Adrenal gland (tissue), 12 donors: ENCODE results near the gene TMEM234. TPM values are rescaled to one million over a fixed set of nuclear protein-coding genes. Genes with fewer than 3 reads are reported as not detected.

ENCODE experiments used
- DNase-seq, 7 donors: peaks; one replicate each; pipeline ENCODE4 v3.0.0-alpha.2; 2019 to 2020
- H3K27ac ChIP-seq, 5 donors: fragments of 200-600 bp; sonication (generic) in 4 of 5; 1 replicate in 3 of 5; 2 replicates in 2 of 5; pipeline versions ENCODE4 v1.5.1 to v1.8.0; 2016 to 2020; ENCODE audit warnings: mild to moderate bottlenecking in 1 of 5
- H3K27me3 ChIP-seq: fragments of 200-600 bp; 2 replicates; pipeline ENCODE4 v1.8.0; 2021
- H3K36me3 ChIP-seq, 2 donors: fragments of 200-600 bp; replicated peaks in 1 of 2; 1 replicate in 1 of 2; 2 replicates in 1 of 2; pipeline versions ENCODE4 v1.5.1 to v1.8.0; 2018 to 2022
- H3K4me1 ChIP-seq, 2 donors: fragments of 200-600 bp; replicated peaks in 1 of 2; 1 replicate in 1 of 2; 2 replicates in 1 of 2; pipeline versions ENCODE4 v1.5.1 to v1.8.0; 2018 to 2021
- H3K4me3 ChIP-seq, 4 donors: fragments of 200-600 bp; sonication (generic) in 3 of 4; one replicate each; pipeline ENCODE4 v1.5.1; 2016 to 2018
- H3K9me3 ChIP-seq, 3 donors: fragments of 200-600 bp; sonication (generic) in 1 of 3; replicated peaks in 1 of 3; 1 replicate in 2 of 3; 2 replicates in 1 of 3; pipeline versions ENCODE4 v1.5.1 to v1.8.0; 2016 to 2021
- POLR2A ChIP-seq, 2 donors: fragments of 450-650 bp; IDR thresholded peaks; one replicate each; pipeline ENCODE4 v1.6.1; 2017; ENCODE audit warnings: antibody characterized with exemption in 2 of 2, mild to moderate bottlenecking in 2 of 2, moderate library complexity in 1 of 2
- WGBS, 4 donors: extraction: QIAGEN DNeasy Blood & Tissue Kit in 2 of 4; methylation state at CpG; one replicate each; pipeline versions ENCODE4 v1.1.5 to v1.1.7; 2013 to 2017; 5-methylcytosine and 5-hydroxymethylcytosine counted together
- intact Hi-C, 2 donors: fragments of 100-400 bp; cut with DNase I; formaldehyde crosslinking; loops; one replicate each; pipeline versions ENCODE4 v1.14.1 to v1.15.0; 2022 to 2023
- polyA plus RNA-seq, 3 donors: library from polyadenylated mRNA; stranded (reverse); fragments of 200-250 nt in 2 of 3; fragments of 350-450 nt in 1 of 3; fragmentation: Illumina TruSeq in 1 of 3; extraction: RNeasy Lipid Tissue Mini Kit (QIAGEN cat#74804) in 1 of 3; gene quantifications; one replicate each; pipeline ENCODE4 v1.2.3, GENCODE V29; 2013 to 2014
- total RNA-seq, 9 donors: library from RNA; depleted of rRNA in 4 of 9; stranded (reverse); fragments of >200 nt in 4 of 9; fragments of 120-200 nt in 1 of 9; fragmentation: NEBNext Ultra II Directional in 1 of 9; extraction: Animal tissue kit (Norgen Biotek cat#: 25700) in 1 of 9; gene quantifications; one replicate each; pipeline versions ENCODE4 v1.1.0 to v1.2.4, GENCODE V29; 2013 to 2023
- TF ChIP-seq, protein P1 (sequence below), 6 experiments: fragments of 450-650 bp in 4 of 6; fragments of 200-600 bp in 2 of 6; sonication (generic) in 1 of 6; IDR thresholded peaks; 1 replicate in 5 of 6; 2 replicates in 1 of 6; pipeline versions ENCODE4 v1.5.1 to v1.8.0; 2016 to 2021; ENCODE audit warnings: antibody characterized with exemption in 6 of 6, mild to moderate bottlenecking in 2 of 6, moderate library complexity in 1 of 6
- donor health status: healthy with polysubstance abuse.
- donor health status: Bipolar disorder and iron deficiency.
- donor health status: DM: yes; HTN: yes; CAD: no.
- donor health status: DM: no; HTN: no; CAD: no.
- donor health status: DM: no; HTN: no; CAD: no.
- donor health status: DM: yes; HTN: yes; CAD: no.

TMEM234 gene
- total and polyA plus RNA-seq, 12 donors, result 2.1 to 57.7 (median 18.1) TPM

DNA sequence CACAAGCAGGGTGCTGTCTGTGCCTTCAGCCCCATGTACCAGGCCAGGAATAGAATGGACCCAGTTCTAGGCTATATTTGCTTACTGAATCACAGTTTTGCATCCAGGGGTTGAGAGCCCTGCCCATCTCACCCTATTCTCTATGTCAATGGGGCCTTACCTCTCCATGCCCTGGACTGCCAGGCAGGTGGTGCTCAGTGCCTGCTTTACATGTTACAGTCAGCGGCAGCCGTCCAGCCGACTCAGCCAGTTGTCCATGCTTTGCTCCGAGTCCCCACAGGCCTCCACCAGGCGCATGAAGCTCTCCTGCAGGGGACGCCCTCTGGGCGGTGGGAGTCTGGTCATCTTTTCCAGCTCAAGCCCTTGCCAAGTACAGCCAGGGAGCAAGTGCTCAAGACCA is 12.6 kb upstream of the TMEM234 start:
- Histone ChIP-seq H3K4me3 (no peak overlapping the region), H3K27me3 (no peaks in the 10 kb centered on the region), H3K27ac (peak overlapping the region; percentile 71 to 96 (median 87)), H3K4me1 (peaks cover 19 to 32% of the 10 kb centered on the region in 2 donors), H3K36me3 (peaks cover 0 to 34% of the 10 kb centered on the region in 2 donors), H3K9me3 (no peaks in the 10 kb centered on the region)
- no peak for DNase-seq
- no peak for TF ChIP-seq POLR2A (IDR thresholded peaks at IDR 0.05)
- TF ChIP-seq, protein P1, sequence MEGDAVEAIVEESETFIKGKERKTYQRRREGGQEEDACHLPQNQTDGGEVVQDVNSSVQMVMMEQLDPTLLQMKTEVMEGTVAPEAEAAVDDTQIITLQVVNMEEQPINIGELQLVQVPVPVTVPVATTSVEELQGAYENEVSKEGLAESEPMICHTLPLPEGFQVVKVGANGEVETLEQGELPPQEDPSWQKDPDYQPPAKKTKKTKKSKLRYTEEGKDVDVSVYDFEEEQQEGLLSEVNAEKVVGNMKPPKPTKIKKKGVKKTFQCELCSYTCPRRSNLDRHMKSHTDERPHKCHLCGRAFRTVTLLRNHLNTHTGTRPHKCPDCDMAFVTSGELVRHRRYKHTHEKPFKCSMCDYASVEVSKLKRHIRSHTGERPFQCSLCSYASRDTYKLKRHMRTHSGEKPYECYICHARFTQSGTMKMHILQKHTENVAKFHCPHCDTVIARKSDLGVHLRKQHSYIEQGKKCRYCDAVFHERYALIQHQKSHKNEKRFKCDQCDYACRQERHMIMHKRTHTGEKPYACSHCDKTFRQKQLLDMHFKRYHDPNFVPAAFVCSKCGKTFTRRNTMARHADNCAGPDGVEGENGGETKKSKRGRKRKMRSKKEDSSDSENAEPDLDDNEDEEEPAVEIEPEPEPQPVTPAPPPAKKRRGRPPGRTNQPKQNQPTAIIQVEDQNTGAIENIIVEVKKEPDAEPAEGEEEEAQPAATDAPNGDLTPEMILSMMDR (IDR thresholded peaks at IDR 0.05), result no peak
- intact Hi-C loops, result no loop called here
- 79 to 91% (median 91%) methylated on average over 6 to 7 of the region's 7 CpGs for WGBS, 4 donors

DNA sequence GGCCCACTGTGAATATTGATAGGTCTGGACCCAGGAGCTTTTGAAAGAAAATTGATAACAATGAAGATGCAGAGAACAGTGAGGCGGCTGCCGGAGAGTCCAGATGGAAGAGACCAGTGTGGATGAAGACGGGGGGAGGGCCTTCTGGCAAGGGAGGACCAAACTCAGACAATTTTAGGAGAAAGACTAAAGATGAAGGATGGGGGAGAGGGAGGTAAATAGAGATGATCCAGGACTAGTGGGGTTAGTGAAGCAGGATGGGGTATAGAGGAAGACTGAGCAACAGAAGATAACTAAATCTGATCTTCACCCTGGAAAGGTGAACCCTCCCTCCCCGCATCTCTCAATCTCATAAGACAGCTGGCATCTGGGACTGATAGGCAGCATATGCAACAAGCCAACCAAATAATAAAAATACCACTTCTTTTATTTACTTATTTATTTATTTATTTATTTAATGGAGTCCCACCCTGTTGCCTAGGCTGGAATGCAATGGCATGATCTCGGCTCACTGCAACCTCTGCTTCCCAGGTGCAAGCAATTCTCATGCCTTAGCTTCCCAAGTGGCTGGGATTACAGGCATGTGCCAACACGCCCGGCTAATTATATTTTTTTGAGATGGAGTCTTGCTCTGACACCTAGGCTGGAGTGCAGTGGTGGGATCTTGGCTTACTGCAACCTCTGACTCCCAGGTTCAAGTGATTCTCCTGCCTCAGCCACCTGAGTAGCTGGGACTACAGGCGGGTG is 10.6 kb upstream of the TMEM234 start:
- TF ChIP-seq POLR2A (IDR thresholded peaks at IDR 0.05), result no peak
- TF ChIP-seq, protein P1 (IDR thresholded peaks at IDR 0.05), result no peak
- 87 to 97% (median 93%) methylated on average over 8 of the region's 8 CpGs for WGBS, 4 donors
- no peak for DNase-seq
- H3K4me3 ChIP-seq, result no peak overlapping the region
- H3K36me3 ChIP-seq, result peaks cover 0 to 54% of the 10 kb centered on the region in 2 donors
- no peaks in the 10 kb centered on the region for H3K9me3 ChIP-seq
- intact Hi-C loops, result no loop called here
- H3K4me1 ChIP-seq, result peaks cover 19 to 29% of the 10 kb centered on the region in 2 donors
- no peak overlapping the region for H3K27ac ChIP-seq
- H3K27me3 ChIP-seq, result no peaks in the 10 kb centered on the region

DNA sequence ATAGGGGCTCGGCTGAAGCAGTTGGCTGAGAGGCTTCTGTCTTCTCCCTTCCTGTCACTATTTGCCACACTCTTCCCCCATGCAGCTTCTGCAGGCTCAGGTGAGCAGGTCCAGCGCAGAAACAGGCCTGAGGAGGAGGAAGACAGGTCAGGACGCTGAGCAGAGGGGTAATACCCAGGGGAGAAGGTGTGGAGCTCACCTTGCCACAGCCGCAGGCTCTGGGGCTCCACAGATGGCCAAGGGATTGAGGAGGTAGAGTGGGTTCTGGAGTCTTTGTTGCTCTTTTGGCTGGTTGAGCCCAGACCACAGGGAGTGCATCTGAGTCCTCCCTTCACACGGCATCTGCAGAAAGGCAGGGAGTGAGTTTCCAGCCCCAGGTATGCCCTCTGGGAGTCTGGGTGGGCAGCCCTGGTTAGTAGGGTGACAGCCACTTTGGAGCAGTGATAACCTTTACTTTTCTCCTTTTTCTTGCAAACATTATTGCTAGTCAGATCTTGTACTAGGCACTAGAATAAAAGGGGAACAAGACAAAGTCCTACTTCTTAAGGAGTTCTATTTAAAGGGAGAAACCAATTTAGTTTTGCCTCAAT is 9.8 kb upstream of the TMEM234 start:
- intact Hi-C loops, result no loop called here
- no peak overlapping the region for H3K27ac ChIP-seq
- 86 to 92% (median 90%) methylated on average over 5 of the region's 5 CpGs for WGBS, 4 donors
- TF ChIP-seq, protein P1 (IDR thresholded peaks at IDR 0.05), result no peak
- no peak for TF ChIP-seq POLR2A (IDR thresholded peaks at IDR 0.05)
- no peak for DNase-seq
- H3K9me3 ChIP-seq, result no peaks in the 10 kb centered on the region
- H3K36me3 ChIP-seq, result peaks cover 0 to 62% of the 10 kb centered on the region in 2 donors
- H3K4me3 ChIP-seq, result no peak overlapping the region
- peaks cover 19 to 26% of the 10 kb centered on the region in 2 donors for H3K4me1 ChIP-seq
- H3K27me3 ChIP-seq, result no peaks in the 10 kb centered on the region

DNA sequence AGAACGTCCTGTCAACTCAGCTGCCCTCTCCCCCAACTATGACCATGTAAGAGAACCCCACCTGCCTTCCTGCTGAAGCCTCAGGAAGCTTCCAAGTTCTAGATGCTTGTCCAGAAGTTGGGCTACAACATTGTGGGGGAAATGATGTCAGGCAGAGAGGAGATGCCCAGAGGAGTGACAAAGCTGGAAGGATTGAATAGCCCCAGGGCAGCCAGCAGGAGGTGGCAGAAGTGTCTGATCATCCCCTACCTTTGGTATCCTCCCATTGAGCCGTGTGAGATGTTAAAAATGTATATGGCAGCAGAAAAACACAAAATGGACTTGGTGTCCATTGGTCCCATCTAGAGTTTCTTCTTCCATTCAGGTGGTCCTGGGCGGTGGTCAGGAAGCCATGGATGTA is 6.6 kb upstream of the TMEM234 start:
- TF ChIP-seq, protein P1 (IDR thresholded peaks at IDR 0.05), result no peak
- no peak for TF ChIP-seq POLR2A (IDR thresholded peaks at IDR 0.05)
- intact Hi-C loops, result no loop called here
- no peak for DNase-seq

More for the DNA sequence above, 6.6 kb upstream of the TMEM234 start:
- Histone ChIP-seq H3K27ac (peak overlapping the region in 1 of 5 donors; percentile 10), H3K9me3 (no peaks in the 10 kb centered on the region), H3K36me3 (peaks cover 0 to 87% of the 10 kb centered on the region in 2 donors), H3K4me3 (no peak overlapping the region), H3K4me1 (peaks cover 3 to 9% of the 10 kb centered on the region in 2 donors), H3K27me3 (no peaks in the 10 kb centered on the region)
- 68 to 73% (median 70%) methylated on average over 3 of the region's 3 CpGs for WGBS, 4 donors
